ENCODE results near the gene CTNNA3.

DNA sequence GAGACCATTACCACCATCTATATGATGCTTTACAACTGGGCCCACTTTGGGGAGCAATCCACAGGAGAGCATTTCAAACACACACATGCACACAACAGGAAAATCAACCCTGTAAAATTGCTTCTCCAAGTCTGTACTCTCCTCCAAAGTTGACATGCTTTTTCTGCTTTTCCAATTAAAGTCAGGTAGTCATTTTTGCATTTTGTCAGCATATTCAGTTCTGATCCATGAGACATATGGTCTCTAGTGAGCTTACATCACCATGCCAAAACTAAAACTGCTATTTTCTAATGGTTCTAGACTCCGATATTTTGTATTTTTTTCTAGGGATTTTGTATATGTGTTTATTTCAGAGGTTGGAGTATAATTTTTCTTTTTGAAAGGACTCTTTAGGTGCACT is 1143.7 kb downstream of the CTNNA3 start:
- TF ChIP-seq, protein P1, sequence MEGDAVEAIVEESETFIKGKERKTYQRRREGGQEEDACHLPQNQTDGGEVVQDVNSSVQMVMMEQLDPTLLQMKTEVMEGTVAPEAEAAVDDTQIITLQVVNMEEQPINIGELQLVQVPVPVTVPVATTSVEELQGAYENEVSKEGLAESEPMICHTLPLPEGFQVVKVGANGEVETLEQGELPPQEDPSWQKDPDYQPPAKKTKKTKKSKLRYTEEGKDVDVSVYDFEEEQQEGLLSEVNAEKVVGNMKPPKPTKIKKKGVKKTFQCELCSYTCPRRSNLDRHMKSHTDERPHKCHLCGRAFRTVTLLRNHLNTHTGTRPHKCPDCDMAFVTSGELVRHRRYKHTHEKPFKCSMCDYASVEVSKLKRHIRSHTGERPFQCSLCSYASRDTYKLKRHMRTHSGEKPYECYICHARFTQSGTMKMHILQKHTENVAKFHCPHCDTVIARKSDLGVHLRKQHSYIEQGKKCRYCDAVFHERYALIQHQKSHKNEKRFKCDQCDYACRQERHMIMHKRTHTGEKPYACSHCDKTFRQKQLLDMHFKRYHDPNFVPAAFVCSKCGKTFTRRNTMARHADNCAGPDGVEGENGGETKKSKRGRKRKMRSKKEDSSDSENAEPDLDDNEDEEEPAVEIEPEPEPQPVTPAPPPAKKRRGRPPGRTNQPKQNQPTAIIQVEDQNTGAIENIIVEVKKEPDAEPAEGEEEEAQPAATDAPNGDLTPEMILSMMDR (IDR thresholded peaks at IDR 0.05): no peak
- TF ChIP-seq POLR2A (IDR thresholded peaks at IDR 0.05): no peak
